ENCODE results near the gene C20orf141. TPM values are rescaled to one million over a fixed set of nuclear protein-coding genes. Genes with fewer than 3 reads are reported as not detected.
"Not testable (repeated sequence)": the region's sequence is repeated elsewhere in the genome, so short reads cannot be mapped to it uniquely, and the experiment has no call there.

The C20orf141 gene
- total RNA-seq, result not detected
- polyA plus RNA-seq, result not detected
- long read RNA-seq, donor 1, result 0 reads
- long read RNA-seq, donor 2, result 0 reads
- long read RNA-seq, donor 3, result 0 reads

- peak within 1 kb of the TSS in 1 of 10 donors; percentile 72 for H3K27ac ChIP-seq
- no peak within 1 kb of the TSS for H3K4me3 ChIP-seq
- intact Hi-C loops (cut with DNase I), result no loop called here
- DNase-seq, result no peak
- TF ChIP-seq CTCF (IDR thresholded peaks at IDR 0.05), result no peak
- peak in 2 of 8 donors; percentile 29 to 81 for ATAC-seq
- peaks cover 0 to 19% (median 0%) of the 10 kb centered on the region in 9 donors for H3K4me1 ChIP-seq
- peaks cover 0 to 48% (median 26%) of the 10 kb centered on the region in 7 donors for H3K27me3 ChIP-seq
- H3K36me3 ChIP-seq, result no peaks in the 10 kb centered on the region
- peaks cover 0 to 16% (median 5%) of the 10 kb centered on the region in 11 donors for H3K9me3 ChIP-seq
- WGBS, 2 donors, result 24 to 34% methylated on average over 5 of the region's 5 CpGs
These were observed at the start of gene C20orf141 for GRCh38 chr20:2814587-2815051. C20orf141 (plus strand) TSS chr20:2814987; CDS start chr20:2815185, 198 bp downstream.

GRCh38 chr20:2767768-2768631 lies 46.8 kb upstream of the C20orf141 start:
- peaks cover 0 to 52% (median 35%) of the 10 kb centered on the region in 7 donors for H3K27me3 ChIP-seq
- intact Hi-C loops (cut with DNase I), result loop anchor here in 1 of 10 donors (10.0 kb wide), 1 partner anchor 217 kb away; no protein-coding TSS in a partner anchor
- H3K9me3 ChIP-seq, result no peaks in the 10 kb centered on the region
- H3K4me3 ChIP-seq, result no peak overlapping the region
- DNase-seq, result peak; percentile 23 to 41
- TF ChIP-seq CTCF (IDR thresholded peaks at IDR 0.05), result no peak
- 48 to 51% methylated on average over 15 of the region's 15 CpGs for WGBS, 2 donors
- no peaks in the 10 kb centered on the region for H3K36me3 ChIP-seq
- peaks cover 0 to 10% (median 0%) of the 10 kb centered on the region in 9 donors for H3K4me1 ChIP-seq
- peak; percentile 55 to 89 (median 72) for ATAC-seq
- H3K27ac ChIP-seq, result no peak overlapping the region

- intact Hi-C loops (cut with DNase I), result loop anchor here in 1 of 10 donors (10.0 kb wide), 1 partner anchor 216 kb away; no protein-coding TSS in a partner anchor
- 53 to 54% methylated on average over 5 of the region's 5 CpGs for WGBS, 2 donors
- no peak overlapping the region for H3K27ac ChIP-seq
- TF ChIP-seq CTCF (IDR thresholded peaks at IDR 0.05), result no peak
- ATAC-seq (no peak), DNase-seq (no peak)
- H3K4me1 ChIP-seq, result peaks cover 0 to 10% (median 0%) of the 10 kb centered on the region in 9 donors
- no peak overlapping the region for H3K4me3 ChIP-seq
- H3K27me3 ChIP-seq, result peaks cover 0 to 46% (median 34%) of the 10 kb centered on the region in 7 donors
- H3K36me3 ChIP-seq, result no peaks in the 10 kb centered on the region
- no peaks in the 10 kb centered on the region for H3K9me3 ChIP-seq
These were observed 46.2 kb upstream of the C20orf141 start for GRCh38 chr20:2768632-2769015.

- intact Hi-C loops (cut with DNase I); ATAC-seq; DNase-seq; H3K27ac ChIP-seq; H3K36me3 ChIP-seq; H3K4me1 ChIP-seq; H3K4me3 ChIP-seq; H3K9me3 ChIP-seq: not testable (repeated sequence)
- WGBS, 2 donors, result 94% methylated on average over 12 of the region's 12 CpGs
- peaks cover 0 to 36% (median 29%) of the 10 kb centered on the region in 7 donors for H3K27me3 ChIP-seq
These were observed 44.7 kb upstream of the C20orf141 start for GRCh38 chr20:2770091-2770490.
